Astrocyte (in vitro differentiated cells and primary cell): ENCODE measurements around the gene PRIMPOL.
"Not testable (repeated sequence)": the region's sequence is repeated elsewhere in the genome, so short reads cannot be mapped to it uniquely, and the experiment has no call there.

ENCODE experiments used
- EZH2 ChIP-seq: IDR thresholded peaks from 2 replicates; pipeline ENCODE4 v1.6.1; 2012; ENCODE audit warnings: mild to moderate bottlenecking, low read length, inconsistent platforms; ENCODE audit not compliant: insufficient read depth
- TF ChIP-seq, protein P1 (sequence below): IDR thresholded peaks from 2 replicates; pipeline ENCODE4 v1.5.1; 2011; ENCODE audit warnings: low read depth, mild to moderate bottlenecking, inconsistent platforms, low read length, moderate library complexity; ENCODE audit not compliant: insufficient read depth

GRCh38 chr4:184739575-184739974 is 90.0 kb downstream of the PRIMPOL start:
- TF ChIP-seq, protein P1, sequence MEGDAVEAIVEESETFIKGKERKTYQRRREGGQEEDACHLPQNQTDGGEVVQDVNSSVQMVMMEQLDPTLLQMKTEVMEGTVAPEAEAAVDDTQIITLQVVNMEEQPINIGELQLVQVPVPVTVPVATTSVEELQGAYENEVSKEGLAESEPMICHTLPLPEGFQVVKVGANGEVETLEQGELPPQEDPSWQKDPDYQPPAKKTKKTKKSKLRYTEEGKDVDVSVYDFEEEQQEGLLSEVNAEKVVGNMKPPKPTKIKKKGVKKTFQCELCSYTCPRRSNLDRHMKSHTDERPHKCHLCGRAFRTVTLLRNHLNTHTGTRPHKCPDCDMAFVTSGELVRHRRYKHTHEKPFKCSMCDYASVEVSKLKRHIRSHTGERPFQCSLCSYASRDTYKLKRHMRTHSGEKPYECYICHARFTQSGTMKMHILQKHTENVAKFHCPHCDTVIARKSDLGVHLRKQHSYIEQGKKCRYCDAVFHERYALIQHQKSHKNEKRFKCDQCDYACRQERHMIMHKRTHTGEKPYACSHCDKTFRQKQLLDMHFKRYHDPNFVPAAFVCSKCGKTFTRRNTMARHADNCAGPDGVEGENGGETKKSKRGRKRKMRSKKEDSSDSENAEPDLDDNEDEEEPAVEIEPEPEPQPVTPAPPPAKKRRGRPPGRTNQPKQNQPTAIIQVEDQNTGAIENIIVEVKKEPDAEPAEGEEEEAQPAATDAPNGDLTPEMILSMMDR: not testable (repeated sequence)
- TF ChIP-seq EZH2: not testable (repeated sequence)
